Activated naive CD8-positive, alpha-beta T cell treated with anti-CD3 and anti-CD28 coated beads, Interleukin-2, amount 50 U/mL, for 16 hours (primary cell): ENCODE measurements around the gene ARL15.

Experiments used
- DNase-seq: peaks from one replicate; pipeline ENCODE4 v3.0.0-alpha.2; 2020; ENCODE audit warnings: low read depth, low spot score

Gene ARL15

GRCh38 chr5:54159153-54159892 is 151.1 kb downstream of the ARL15 start:
- no peak for DNase-seq

DNA sequence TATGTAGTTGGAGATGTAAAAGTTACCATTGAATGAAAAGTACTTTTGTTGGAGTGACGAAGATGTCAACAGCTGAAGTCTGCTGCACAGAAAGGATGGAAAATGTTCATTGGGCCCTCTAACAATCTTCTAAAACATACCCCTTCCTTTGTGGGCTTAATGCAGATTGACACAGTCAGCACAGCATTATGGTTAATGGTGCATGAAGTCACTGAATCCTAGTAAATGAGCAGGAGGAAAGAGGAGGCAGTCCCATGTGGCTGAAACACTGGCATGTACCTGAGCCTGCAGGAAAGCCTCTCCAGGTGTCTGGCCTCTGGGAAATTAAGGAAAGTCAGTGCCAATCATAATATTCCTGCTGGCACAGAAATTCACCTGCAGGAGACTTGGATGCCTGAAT is 153.8 kb downstream of the ARL15 start:
- no peak for DNase-seq

GRCh38 chr5:54150841-54151240 is 159.5 kb downstream of the ARL15 start:
- no peak for DNase-seq

- DNase-seq, result no peak
Measured at GRCh38 chr5:54148858-54149257, 161.5 kb downstream of the ARL15 start.

DNA sequence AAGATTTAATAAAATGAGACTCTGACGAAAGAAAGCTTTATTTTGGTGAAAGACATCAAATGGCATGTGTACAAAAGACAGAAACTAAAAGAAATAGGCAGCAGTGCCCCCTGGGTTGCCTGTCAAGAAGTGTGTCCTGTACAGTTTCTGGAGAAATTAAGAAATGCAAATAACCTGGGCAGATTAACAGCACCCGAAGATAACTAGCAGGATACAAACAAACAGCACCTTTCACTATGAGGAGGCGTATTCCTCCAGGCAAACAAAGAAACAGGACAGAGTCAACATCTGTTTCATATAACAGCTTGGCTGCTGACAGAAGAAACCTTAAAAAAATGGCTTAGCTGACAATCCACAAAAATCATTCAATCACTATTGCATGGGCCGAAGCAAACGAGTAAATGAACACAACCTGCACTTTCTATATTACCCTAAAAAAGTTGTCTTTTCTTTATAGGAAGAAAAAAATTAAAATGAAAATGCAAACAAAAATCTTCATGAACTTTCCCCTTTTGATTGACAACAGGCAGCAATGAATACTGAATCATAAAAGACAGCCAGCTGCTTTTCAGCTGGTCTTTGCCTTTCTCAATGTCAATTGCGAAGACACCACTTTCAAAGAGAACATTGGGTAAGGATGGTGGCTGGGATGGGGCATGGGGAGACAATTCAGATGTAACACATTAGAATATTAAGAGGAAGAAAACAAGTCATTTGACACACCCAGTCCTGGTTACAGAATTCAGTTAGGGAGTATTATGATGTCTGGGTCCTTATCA is 162.1 kb downstream of the ARL15 start:
- no peak for DNase-seq

- DNase-seq, result no peak
Measured at GRCh38 chr5:54146916-54147315, 163.5 kb downstream of the ARL15 start.

DNA sequence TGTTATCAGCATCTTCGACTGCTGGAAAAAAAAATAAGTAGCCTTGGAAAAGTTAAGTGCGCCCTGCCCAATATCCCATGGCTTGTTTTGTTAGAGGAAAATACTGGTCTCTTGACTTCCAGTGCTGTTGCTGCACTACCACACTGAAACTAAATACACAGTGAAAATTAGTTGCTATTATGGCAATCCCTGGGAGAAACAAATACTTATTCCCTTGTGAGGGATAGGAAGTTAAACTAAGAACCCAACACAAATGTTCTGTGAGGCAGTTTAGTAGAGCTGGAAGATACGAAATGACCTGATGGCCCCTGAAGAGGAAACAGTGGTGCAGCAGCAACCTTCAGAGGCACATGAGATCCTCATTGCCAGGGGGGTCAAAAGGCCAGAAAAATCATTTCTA is 164.0 kb downstream of the ARL15 start:
- DNase-seq, result no peak

DNA sequence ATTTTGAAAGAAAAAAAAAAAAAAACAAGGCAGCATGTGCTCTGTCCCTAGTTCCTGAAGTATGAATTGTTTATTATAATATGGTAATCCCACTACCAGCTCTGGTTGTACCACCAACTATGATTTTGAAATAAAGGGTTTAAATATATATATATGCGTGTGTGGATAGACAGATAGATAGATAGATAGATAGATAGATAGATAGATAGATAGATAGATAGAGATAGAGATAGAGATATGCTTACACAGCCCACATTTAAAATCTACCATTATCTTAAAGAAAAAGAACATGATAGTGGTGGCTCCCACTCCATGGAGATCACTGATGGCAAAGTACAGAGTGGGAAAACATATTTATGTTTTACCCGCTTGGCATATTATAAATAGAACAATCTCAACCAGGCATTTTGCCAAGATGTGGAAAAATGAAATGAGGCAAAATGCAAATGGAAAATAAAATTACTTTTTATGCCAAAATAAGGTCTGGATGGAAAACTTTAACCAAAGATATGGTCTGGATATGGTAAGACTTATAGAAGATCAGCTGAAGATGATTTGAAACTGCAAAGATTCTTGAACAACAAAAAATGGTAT is 170.0 kb downstream of the ARL15 start:
- DNase-seq, result no peak

GRCh38 chr5:54136516-54137440 is 173.6 kb downstream of the ARL15 start:
- no peak for DNase-seq

DNA sequence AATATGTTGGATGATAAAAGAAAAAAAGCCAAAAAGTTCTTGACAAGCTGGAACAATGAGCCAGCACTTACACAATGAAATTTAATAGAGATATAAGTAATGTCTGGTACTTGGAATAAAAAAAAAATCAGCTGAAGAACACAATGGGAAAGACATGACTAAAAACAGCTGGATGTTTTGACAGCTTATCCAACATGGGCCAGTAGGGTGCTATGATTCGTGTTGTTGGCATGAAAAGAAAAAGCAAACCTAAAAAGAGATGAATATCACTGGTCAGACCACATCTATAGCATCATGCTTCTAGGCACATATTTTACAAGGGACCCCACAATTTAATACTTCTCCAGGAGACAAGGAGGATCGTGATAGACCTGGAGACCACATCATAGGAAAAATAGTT is 175.3 kb downstream of the ARL15 start:
- no peak for DNase-seq

DNA sequence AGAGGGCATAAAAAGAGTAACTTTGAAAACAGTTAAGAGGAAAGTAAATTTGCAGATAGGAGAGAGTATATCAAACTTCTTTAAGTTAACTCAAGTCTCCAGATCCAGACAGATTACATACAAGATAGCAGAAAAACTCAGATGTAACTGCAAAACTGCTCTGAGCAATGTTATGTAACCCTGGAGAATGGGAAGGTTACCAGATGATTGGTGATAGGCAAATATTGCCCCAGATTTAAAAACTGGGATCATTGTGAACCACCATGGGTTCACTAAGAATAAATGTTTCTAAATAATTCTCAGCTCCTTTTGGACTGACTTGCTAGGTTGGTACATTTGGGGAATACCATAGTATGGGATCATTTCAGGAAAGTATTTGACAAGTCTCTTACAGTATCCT is 176.5 kb downstream of the ARL15 start:
- DNase-seq, result no peak

DNA sequence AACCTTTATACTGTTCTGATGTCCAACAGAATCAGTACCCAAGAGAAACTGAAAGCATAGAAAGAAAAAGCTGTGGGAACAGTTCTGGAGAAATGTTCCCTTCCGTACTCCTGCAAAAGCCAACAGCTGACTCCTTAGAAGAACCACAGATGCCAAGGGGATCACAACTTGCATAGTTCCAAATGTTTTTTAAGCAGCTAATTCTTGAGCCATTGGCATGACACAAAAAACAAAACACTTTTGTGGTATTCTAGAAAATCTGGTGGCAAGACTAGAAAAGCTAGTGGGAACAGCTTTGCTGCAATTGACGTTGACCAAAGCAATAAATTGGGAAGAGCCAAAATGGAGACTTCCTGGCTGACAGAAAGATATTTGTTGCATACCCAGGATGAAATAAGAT is 189.9 kb downstream of the ARL15 start:
- no peak for DNase-seq

DNA sequence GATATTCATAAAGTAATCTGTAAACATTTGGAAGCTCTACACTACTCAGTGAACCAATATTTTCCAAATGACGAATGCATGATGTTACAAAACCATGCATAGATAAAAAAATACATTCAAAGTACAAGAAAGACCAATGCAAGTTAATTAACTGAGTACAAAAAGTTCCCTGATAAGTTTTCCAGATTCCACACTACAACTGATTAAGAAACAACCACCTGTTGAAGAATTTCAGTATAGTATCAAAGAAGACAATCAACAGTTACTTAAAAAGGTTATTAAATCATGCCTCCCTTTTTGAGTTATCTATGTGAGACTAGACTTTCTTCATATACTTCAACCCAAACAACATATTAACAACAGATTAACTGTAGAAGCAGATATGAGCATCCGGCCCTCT is 192.4 kb downstream of the ARL15 start:
- no peak for DNase-seq

DNA sequence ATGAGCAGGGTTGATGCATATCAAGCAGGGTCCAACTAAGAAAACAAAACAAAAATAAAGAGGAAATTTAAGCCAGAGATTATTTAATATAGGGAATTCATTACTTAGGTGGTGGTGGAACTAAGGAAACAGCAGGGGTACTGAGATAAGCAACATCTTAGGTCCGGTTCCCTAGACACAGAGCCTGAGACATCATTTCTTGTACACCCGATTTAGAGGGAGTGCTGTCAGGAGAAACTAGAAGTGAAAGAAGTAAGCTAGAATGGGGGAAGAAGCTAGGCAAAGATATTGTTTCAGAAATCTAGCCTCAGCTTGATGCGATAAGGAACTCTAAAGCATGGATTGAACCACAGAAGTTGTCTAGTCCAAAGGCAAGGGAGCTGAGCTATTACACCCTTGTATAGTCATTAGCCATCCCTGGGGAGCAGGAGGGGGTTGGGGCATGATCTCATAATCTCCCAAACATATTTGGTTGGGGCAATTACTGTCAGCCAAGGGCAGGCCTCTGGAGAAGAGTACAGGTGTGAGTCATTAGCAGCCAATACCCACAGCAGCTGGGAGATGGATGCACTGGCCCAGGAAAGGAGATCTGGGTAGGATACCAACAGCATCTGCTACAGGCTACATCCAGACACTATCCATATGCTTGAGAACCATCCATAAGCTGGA is 194.5 kb downstream of the ARL15 start:
- DNase-seq, result no peak

- DNase-seq, result no peak
Measured at GRCh38 chr5:54113060-54113459, 197.3 kb downstream of the ARL15 start.

- no peak for DNase-seq
Measured at GRCh38 chr5:54109626-54110330, 200.6 kb downstream of the ARL15 start.

DNA sequence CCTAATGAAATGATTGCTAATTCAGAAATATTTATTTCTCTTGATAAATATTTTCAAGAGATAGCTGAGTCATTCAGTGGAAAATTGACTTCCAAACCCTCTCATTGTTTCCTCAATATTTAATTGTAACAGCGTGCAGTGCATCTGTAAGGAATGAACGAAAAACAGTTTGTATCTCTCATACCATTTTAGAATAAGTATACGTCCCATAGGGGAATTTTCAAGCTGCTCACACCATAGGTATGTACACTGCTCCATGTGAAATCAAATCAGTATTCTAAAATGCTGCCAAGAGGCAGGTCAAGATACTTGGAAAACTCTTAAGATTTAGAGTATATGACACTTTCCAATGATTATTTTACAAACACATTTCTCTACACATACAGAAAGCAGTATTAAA is 202.2 kb downstream of the ARL15 start:
- DNase-seq, result no peak

GRCh38 chr5:54103871-54104270 is 206.5 kb downstream of the ARL15 start:
- DNase-seq, result no peak

DNA sequence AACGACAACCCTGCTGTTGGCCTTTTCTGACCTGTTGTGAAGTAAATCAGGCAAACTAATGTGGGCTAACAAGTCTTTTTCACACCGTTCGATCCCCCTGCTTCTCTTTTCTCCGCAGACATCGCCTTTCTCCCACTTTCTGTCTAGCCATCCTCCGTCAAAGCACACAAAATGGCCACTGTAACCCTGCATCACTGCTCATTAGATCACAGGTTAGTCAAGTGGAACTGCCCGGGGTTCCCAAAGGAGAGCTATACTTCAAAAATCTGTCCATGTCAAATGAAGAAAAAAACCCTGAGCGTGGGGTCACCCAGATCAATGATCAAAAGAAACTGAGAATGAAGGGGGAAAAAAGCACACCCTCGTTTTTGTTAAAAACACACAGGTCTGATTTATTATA is 212.1 kb downstream of the ARL15 start:
- DNase-seq, result no peak

DNA sequence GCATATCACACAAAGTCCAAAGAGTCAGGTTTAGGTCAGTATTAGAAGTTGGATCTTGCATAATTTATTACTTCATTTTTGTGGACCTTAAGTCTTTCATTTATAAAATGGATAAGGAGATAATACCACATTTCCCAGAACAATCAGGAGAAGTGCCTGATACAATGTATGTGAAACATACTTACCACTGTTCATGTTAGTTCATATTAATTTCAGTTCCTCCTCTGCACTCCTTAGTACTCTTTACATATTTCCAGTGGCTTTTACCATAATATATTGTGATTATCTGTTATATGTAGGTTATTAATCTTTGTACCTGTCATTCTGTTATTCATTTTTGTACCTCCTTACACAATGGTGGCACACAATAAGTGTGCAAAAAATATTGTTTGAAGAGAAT is 214.4 kb downstream of the ARL15 start:
- no peak for DNase-seq

DNA sequence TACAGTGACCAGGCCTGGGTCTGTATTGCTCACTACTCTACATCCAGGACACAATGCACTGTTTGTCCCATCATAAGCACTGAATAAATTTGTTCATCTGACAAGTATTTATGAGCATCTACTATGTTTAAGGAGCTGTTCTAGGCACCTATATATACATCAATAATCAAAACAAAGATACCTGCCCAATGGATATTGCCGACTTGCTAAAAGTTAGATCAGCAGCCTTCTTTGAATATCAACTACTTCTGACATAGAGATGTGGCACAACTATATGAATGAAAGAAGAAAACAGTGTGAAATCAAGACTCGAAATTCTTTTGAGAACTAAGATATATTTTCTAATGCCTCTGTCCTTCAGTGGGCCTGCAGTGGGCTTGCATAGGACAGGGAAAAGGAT is 215.7 kb downstream of the ARL15 start:
- DNase-seq, result no peak
